AG10803 (cell line): ENCODE results near the gene PAM16.

Source experiments
- DNase-seq: peaks from one replicate; pipeline ENCODE4 v3.0.0; 2010; ENCODE audit warnings: low read depth
- H3K4me3 ChIP-seq: 2 replicates; pipeline ENCODE4 v1.5.1; 2011; ENCODE audit warnings: mild to moderate bottlenecking, low read length, control low read depth
- TF ChIP-seq, protein P1 (sequence below): conservative IDR thresholded peaks from 2 replicates; pipeline ENCODE4 v1.5.1; 2011; ENCODE audit warnings: mild to moderate bottlenecking, low read length, control low read depth, inconsistent platforms

Gene PAM16

DNA sequence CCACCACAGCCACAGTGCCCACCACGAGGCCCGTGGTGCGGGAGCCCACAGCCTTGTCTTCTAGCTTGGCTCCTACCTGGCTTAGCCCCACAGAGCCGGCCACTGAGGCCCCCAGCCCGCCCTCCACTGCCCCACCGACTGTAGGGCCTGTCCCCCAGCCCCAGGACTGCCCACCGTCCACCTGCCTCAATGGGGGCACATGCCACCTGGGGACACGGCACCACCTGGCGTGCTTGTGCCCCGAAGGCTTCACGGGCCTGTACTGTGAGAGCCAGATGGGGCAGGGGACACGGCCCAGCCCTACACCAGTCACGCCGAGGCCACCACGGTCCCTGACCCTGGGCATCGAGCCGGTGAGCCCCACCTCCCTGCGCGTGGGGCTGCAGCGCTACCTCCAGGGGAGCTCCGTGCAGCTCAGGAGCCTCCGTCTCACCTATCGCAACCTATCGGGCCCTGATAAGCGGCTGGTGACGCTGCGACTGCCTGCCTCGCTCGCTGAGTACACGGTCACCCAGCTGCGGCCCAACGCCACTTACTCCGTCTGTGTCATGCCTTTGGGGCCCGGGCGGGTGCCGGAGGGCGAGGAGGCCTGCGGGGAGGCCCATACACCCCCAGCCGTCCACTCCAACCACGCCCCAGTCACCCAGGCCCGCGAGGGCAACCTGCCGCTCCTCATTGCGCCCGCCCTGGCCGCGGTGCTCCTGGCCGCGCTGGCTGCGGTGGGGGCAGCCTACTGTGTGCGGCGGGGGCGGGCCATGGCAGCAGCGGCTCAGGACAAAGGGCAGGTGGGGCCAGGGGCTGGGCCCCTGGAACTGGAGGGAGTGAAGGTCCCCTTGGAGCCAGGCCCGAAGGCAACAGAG is 31.0 kb upstream of the PAM16 start:
- no peak overlapping the region for H3K4me3 ChIP-seq
- no peak for DNase-seq
- TF ChIP-seq, protein P1, sequence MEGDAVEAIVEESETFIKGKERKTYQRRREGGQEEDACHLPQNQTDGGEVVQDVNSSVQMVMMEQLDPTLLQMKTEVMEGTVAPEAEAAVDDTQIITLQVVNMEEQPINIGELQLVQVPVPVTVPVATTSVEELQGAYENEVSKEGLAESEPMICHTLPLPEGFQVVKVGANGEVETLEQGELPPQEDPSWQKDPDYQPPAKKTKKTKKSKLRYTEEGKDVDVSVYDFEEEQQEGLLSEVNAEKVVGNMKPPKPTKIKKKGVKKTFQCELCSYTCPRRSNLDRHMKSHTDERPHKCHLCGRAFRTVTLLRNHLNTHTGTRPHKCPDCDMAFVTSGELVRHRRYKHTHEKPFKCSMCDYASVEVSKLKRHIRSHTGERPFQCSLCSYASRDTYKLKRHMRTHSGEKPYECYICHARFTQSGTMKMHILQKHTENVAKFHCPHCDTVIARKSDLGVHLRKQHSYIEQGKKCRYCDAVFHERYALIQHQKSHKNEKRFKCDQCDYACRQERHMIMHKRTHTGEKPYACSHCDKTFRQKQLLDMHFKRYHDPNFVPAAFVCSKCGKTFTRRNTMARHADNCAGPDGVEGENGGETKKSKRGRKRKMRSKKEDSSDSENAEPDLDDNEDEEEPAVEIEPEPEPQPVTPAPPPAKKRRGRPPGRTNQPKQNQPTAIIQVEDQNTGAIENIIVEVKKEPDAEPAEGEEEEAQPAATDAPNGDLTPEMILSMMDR, result no peak

DNA sequence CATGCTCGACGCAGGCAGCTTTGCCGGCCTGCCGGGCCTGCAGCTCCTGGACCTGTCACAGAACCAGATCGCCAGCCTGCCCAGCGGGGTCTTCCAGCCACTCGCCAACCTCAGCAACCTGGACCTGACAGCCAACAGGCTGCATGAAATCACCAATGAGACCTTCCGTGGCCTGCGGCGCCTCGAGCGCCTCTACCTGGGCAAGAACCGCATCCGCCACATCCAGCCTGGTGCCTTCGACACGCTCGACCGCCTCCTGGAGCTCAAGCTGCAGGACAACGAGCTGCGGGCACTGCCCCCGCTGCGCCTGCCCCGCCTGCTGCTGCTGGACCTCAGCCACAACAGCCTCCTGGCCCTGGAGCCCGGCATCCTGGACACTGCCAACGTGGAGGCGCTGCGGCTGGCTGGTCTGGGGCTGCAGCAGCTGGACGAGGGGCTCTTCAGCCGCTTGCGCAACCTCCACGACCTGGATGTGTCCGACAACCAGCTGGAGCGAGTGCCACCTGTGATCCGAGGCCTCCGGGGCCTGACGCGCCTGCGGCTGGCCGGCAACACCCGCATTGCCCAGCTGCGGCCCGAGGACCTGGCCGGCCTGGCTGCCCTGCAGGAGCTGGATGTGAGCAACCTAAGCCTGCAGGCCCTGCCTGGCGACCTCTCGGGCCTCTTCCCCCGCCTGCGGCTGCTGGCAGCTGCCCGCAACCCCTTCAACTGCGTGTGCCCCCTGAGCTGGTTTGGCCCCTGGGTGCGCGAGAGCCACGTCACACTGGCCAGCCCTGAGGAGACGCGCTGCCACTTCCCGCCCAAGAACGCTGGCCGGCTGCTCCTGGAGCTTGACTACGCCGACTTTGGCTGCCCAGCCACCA is 30.2 kb upstream of the PAM16 start:
- TF ChIP-seq, protein P1, result no peak
- no peak for DNase-seq
- H3K4me3 ChIP-seq, result no peak overlapping the region

DNA sequence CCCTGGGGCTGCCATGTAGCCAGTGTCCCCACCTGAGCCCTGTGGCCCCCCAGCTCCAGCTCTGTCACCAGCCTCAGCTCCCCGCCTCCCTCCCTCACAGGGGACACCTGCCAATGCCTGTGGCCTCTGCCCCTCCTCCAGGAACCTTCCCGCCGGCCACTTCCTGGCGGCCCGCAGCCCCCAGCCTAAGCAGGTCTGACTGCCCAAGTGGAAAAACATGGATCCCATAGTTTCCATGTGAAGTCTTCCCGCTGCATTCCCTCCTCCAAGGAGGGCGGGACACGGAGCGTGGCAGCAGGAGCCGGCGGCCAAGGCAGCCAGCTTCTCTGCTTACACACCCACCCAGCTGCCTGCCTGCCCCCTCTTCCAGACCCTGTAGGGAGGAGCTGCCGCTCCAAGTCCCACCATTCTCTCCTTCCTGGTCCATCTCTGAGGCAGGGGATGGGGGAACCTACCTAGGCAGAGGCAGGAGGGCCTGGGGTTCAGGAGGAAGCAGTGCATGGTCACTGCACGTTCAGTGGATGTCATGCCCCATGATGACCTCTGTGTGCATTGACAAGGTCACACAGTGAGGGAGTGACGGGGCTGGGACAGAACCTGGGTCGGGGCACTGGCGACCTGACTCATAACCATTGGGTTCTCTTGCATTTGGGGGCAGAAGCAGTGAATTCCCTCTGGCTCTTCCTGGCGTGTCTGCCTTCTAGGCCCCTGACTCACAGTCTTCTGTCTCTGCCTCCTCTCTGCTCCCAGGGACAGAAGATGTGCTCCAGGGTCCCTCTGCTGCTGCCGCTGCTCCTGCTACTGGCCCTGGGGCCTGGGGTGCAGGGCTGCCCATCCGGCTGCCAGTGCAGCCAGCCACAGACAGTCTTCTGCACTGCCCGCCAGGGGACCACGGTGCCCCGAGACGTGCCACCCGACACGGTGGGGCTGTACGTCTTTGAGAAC is 29.3 kb upstream of the PAM16 start:
- no peak overlapping the region for H3K4me3 ChIP-seq
- DNase-seq, result no peak
- TF ChIP-seq, protein P1, result no peak

- DNase-seq, result no peak
- TF ChIP-seq, protein P1, result no peak
- H3K4me3 ChIP-seq, result no peak overlapping the region
Measured at GRCh38 chr16:4378999-4379690, 28.0 kb upstream of the PAM16 start.

DNA sequence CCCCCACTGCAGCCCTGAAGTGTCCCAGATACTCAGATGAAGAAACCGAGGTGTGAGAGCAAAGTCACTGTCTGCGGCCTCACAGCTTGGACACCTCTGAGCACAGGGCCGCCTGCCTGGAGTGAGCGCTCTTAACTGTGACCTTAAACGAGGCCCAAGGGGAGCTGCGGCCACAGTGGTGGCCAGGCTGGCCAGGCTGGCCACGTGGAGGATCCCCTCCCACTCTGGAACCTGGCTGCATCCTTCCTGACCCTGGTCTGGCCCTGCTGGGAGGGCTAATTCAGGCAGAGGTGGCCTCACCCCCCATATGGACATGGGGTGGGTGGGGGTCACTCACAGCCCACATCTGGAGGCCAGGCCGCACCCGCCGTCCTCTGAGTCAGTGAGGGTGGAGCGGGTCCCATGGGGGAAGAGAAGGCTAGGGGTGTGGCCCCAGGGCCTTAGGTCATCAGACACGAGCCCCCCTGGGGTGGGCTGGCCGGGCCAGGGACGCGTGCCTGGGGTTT is 27.1 kb upstream of the PAM16 start:
- H3K4me3 ChIP-seq, result peak overlapping the region; percentile 37
- TF ChIP-seq, protein P1, result no peak
- DNase-seq, result peak; percentile 86

GRCh38 chr16:4377573-4378154 is 26.5 kb upstream of the PAM16 start:
- no peak for DNase-seq
- H3K4me3 ChIP-seq, result peak overlapping the region; percentile 37
- TF ChIP-seq, protein P1, result peak; percentile 28
